ENCODE measurements around the gene MYH13. TPM values are rescaled to one million over a fixed set of nuclear protein-coding genes. Genes with fewer than 3 reads are reported as not detected.
A peak's percentile ranks its signal among the peaks of the same experiment; 100 is the strongest.
"Not testable (repeated sequence)": the region's sequence is repeated elsewhere in the genome, so short reads cannot be mapped to it uniquely, and the experiment has no call there.

Gene MYH13
- total RNA-seq, 1 donor from 2014 or later, result not detected

- DNase-seq, result no peak
These were observed 75.1 kb downstream of the MYH13 start for GRCh38 chr17:10297691-10298090.

DNA sequence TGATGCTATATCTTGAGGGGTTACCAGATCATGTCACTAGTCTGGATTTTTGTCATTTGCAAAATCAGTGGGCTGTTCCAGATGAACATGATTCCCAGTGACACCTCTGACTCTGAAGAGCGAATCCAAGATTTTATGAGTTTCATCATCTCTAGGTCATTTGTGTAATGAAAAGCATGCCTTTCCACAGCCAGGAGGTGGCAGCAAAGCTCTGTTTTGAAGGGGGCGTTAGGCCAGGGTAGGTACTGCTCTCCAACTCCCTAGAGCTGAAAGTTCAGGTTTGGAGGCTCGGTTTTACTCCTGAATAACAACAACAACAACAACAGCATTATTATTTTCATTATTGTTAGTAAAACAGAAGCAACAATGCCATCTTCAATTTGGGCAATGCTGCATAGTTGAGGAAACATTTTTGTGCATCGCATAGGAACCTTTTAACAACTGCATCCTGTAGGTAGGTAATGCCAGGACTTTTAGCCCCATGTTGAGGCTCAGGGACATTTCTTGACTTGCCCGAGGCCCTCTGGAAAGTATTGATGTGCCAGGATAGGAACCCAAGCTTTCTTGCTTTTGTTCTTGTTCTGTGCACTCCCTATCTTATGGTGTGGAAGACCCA lies 77.0 kb downstream of the MYH13 start:
- peak; percentile 9 for DNase-seq

- no peak for DNase-seq
These were observed 78.6 kb downstream of the MYH13 start for GRCh38 chr17:10294180-10294579.

GRCh38 chr17:10292057-10292937 lies 80.5 kb downstream of the MYH13 start:
- no peak for DNase-seq

DNA sequence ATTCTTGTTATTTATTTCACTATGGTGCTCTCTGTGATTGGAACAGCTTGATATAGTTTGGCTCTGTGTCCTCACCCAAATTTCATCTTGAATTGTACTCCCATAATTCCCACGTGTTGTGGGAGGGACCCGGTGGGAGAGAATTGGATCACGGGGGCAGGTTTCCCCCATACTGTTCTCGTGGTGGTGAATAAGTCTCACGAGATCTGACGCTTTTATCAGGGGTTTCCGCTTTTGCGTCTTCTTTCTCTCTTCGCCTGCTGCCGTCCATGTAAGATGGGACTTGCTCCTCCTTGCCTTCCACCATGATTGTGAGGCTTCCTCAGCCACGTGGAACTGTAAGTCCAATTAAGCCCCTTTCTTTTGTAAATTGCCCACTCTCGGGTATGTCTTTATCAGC lies 81.2 kb downstream of the MYH13 start:
- not testable (repeated sequence) for DNase-seq

DNA sequence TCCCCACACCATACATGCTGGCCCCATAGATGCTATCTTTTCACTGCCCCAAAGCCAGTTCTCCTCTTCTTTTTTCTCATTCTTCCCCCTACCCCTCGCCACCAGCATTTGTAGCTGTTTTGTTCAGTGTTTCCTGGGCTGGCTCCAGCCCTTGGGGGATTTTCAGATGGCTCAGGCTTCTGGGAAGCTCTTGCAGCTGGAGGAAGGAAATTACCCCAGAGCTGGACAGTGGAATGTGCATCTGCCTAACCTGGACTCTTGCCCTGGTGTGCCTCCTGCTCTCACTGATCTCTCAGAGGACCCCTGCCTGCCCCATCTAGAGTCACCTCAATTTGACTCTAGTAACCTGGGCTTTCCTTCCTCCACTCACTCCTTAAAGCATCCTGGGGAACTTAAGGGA lies 82.8 kb downstream of the MYH13 start:
- DNase-seq, result no peak

- DNase-seq, result no peak
These were observed 86.5 kb downstream of the MYH13 start for GRCh38 chr17:10286324-10286723.

GRCh38 chr17:10285896-10286295 lies 86.9 kb downstream of the MYH13 start:
- no peak for DNase-seq

- DNase-seq, result no peak
These were observed 92.7 kb downstream of the MYH13 start for GRCh38 chr17:10280068-10280467.

DNA sequence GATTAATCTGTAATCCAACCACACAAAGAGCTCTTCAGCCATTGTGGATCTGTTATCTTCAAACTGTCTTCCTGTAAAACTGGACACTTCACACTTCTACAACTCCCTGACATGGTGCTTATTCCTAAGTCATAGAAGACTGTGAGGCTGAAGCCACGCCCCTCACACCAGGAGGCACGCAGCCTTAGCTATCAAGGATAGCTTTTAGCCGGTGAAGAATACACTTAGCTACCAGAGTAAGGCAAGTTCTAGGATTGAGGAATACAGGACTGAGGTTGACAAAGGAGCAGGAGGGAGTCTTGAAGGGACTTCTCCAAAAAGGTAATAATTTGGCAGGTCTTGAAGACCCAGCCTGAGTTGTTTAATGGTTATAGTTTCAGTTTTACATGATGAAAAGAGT lies 94.6 kb downstream of the MYH13 start:
- DNase-seq, result no peak

DNA sequence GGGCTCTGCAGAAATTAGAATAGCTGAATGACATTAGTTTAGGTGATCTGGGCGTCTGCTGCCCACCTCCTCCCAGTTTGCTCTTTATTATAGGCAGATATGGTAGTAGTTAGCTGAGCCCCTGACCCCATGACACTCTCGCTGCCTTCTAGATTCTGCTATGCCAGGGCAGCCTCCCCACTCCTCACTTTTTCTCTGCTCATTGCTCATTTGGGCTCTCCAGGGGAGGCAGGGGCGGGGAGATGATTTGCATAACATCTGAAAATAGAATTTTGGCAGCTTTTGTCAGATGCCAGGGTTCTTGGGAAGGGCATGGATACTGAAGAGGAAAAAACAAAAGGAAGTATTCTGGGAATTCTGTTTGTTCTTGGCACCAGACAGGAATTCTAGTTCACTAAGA lies 96.4 kb downstream of the MYH13 start:
- no peak for DNase-seq

DNA sequence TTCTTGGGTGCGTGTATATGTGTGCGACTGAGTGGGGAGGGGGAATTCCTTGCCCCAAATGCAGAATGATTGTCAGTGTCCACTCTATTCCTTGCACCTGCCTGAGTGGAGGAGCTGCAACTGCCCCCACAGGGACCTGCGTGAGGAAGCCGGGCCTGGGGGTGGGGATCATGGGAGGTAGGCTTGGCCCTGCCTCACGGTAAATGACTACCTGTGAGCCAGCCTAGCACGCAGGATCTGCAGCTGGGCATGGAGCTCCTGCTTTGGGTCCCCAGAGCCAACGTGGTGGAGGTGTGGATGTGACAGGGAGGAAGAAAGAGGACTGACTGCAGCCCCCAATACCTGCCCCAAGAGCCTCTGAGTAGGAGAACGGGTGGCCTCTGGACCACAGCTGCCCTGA lies 97.4 kb downstream of the MYH13 start:
- DNase-seq, result no peak

DNA sequence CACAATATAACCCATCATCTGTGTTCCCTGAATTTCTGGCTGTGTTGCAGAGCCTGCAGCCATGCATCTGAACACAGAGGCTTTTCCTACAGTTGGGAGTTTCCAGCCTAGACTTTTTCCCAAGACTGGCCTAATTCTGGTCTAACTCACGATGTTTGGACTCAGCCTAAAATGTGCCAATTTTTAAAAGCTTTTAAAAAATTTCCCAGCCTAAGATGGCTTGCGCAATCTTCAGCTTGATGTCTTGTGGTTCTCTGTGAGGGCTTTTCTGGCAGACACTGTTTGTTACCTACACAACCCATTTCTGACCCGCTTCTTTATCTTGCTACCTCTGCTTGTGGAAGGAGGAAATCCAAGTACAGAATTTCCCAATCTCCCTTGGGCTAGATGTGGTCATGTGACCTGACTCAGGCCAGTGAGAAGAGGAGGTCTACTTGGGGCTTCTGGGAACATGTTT lies 101.7 kb downstream of the MYH13 start:
- no peak for DNase-seq

DNA sequence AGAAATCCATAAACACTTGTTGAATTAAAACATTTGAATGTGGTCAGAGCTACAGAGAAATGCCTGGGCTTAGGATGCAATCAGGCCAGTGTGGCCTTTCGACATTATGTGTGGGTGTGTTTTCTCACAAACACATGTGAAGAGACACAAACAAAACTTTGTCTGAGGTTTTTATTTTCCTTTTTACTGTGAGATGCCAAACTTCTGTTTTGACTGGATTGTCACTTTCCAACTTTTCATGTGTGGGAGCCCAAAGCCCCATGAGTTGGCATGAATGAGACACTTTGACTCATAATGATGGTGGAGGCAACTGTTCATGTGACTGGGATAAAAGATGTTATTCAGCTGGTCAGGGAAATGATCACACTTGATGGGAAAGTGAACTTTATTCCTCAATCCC lies 102.5 kb downstream of the MYH13 start:
- no peak for DNase-seq

DNA sequence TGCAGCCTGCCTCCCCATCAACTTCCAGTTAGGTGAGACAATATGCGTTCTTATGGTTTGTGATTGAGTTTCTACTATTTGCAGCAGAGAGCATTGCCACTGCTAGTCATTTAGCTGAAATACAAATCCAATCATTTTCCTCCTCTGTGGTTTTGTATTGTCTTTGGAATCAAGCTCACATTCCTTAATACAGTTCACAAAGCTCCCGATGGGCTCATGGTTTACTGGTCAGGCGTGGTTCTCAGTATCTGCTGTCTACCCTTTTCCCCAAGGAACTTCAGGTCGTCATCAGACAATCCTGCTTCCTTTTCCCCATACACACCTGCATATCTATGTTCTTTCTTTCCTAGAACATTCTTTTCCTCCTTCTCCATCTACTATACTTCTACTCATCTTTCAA lies 104.8 kb downstream of the MYH13 start:
- DNase-seq, result no peak

DNA sequence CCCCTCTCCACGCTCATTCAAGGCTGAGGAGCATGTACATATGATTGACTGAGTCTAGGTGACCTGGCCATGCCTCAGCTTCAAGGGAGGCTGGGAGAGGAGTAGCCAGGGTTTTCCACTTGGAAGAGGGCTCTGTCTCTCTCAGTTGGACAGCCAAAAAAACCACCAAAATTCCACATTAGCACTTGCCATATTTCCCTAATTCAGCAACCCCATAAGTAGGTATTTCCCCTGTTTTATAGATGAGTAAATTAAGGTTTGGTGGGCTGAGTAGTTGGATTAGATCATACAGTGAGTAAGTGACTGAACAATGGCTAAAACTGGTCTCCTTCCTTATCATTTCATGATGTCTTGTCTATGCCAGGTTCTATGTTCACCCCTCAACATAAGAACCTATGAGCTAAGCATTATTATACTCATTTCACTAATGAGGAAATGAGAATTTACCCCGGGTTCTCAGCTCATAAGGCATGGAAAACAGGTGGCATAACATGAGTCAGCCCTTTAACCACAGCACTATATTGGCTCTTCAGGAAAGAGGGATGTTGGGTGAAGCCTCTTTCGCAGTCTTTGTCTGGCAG lies 106.4 kb downstream of the MYH13 start:
- no peak for DNase-seq

GRCh38 chr17:10265100-10265810 lies 107.6 kb downstream of the MYH13 start:
- no peak for DNase-seq

GRCh38 chr17:10264051-10264450 lies 108.8 kb downstream of the MYH13 start:
- no peak for DNase-seq

GRCh38 chr17:10262451-10262850 lies 110.4 kb downstream of the MYH13 start:
- no peak for DNase-seq

- DNase-seq, result no peak
These were observed 111.7 kb downstream of the MYH13 start for GRCh38 chr17:10261098-10261497.

DNA sequence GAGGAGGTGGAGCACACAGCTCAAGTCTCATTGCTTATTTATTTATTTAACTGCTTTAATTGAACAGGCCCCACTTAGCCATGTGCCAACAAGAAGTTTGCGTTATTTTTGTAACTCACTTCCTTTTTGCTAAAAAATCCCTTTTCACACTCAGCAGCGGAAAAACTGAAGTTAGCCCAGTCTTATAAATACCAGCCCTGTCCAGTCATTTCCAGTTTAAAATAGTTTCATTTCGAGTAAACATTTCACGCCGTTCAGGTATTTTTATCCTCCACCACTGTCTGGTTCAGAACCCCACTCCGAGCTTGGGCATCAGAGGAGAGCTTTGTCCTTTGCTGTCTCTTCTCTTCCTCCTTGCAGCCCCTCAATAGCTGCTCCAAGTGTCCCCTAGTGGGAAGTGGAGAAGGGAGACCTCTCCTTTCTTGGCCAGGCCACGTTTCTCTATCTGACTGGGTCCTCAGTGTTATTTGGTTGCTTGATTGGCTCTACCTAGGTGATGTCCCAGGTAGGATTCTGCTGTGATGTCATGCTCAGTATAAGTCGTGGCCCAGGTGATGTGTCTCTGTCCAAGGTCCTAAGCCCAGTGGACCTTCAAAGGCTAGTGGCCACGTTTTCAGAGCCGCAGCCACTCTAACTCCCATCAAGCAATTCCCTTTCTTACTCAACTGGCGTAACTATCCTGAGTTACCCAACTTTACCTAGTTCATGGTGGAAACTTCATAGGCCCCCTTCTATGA lies 121.4 kb downstream of the MYH13 start:
- no peak for DNase-seq

Data from occipital lobe (tissue), 2 donors.